ENCODE results near the gene NNAT.
"Not testable (repeated sequence)": the region's sequence is repeated elsewhere in the genome, so short reads cannot be mapped to it uniquely, and the experiment has no call there.

Gene NNAT, protein sequence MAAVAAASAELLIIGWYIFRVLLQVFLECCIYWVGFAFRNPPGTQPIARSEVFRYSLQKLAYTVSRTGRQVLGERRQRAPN

GRCh38 chr20:37521061-37521771, at the start of gene NNAT:
Gene NNAT (plus strand): TSS chr20:37521250. CDS start chr20:37521332, 82 bp downstream.
- no peak for DNase-seq (ENCODE audit: low read depth in 3 of 3)

- DNase-seq (ENCODE audit: low read depth in 3 of 3): no peak
Measured at GRCh38 chr20:37471741-37472235, 49.3 kb upstream of the NNAT start.

DNA sequence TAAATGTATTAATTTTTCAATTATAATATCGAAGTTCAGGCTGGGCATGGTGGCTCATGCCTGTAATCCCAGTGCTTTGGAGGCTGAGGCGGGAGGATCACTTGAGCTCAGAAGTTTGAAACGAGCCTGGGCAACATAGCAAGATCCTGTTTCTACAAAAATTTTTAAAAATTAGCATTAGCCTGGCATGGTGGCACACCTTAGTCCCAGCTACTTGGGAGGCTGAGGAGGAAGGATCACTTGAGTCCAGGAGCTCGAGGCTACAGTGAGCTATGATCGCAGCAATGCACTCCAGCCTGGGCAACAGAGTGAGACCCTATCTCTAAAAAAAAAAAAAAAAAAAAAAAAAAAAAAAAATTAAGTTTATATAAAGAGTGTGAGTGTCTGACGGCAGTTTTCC, 48.6 kb upstream of the NNAT start:
- DNase-seq (ENCODE audit: low read depth in 3 of 3): not testable (repeated sequence)

- no peak for DNase-seq (ENCODE audit: low read depth in 3 of 3)
Measured at GRCh38 chr20:37473249-37474000, 47.6 kb upstream of the NNAT start.

GRCh38 chr20:37474386-37474785, 46.7 kb upstream of the NNAT start:
- DNase-seq (ENCODE audit: low read depth in 3 of 3): no peak

DNA sequence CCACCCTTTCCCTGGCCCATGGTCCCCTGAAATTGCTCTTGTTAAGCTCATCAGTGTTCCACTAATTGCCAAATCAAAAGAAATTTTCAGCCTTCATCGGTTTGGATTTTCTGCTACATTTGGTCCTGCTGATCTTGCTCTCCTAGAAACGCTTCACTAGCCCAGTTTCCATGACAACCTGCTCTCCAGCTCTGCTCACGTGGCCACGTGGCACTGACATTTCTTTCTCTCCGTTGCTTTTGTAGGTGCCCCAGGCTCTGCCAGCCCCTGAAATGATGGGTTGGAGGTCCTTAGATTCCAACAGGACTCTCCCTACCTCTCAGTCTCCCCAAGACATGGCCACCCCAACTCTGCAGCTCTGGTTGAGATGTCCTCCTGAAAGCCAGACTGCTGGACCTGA, 45.8 kb upstream of the NNAT start:
- DNase-seq (ENCODE audit: low read depth in 3 of 3): no peak

DNA sequence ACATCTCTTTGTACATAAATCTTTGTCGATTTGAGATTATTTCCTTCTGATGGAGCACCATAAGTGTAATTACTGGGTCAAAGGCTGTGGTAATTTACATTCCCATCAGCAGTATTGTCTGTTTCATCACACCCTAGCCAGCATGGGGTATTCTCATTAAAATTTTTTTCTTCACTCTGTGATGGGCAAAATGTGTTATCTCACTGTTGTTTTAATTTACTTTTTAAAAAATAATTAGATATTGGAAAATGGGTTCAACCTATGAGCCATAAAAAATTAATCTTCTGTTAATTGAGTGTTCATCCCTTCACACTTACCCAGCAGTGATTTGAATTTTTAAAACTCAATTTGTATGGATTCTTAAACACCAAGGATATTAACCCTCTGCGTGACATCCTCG, 44.0 kb upstream of the NNAT start:
- no peak for DNase-seq (ENCODE audit: low read depth in 3 of 3)

GRCh38 chr20:37479266-37479665, 41.8 kb upstream of the NNAT start:
- no peak for DNase-seq (ENCODE audit: low read depth in 3 of 3)

DNA sequence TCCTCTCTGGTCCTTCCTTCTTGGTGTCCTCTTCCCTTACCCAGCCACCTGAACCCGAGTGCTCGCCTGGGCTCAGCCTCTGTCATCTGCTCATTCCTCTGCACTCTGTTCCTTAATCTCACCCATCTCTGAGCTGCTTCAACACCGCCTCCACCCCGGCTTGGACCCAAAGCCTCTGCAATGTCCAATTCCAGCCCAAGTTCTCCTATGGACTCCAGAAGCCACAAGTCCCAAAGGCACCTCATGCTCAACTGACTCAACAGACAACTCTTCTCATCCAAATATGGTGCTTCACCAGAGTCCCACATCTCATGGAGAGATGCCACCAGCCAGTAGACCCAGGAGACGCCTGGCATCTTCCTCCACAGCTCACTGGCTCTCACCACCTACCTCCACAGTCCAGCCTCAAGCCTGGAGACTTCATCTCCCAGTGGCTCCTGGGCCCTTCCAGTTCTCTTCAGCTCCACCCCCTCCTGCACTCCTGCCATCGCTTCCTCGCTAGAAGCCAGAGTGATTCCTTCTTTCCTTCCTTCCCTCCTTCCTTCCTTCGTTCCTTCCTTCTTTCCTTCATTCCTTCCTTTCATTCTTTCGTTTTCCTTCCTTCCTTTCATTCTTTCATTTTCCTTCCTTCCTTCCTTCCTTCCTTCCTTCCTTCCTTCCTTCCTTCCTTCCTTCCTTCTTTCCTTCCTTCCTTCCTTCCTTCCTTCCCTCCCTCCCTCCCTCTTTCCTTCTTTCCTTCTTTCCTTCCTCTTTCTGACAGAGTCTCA, 40.9 kb upstream of the NNAT start:
- no peak for DNase-seq (ENCODE audit: low read depth in 3 of 3)

DNA sequence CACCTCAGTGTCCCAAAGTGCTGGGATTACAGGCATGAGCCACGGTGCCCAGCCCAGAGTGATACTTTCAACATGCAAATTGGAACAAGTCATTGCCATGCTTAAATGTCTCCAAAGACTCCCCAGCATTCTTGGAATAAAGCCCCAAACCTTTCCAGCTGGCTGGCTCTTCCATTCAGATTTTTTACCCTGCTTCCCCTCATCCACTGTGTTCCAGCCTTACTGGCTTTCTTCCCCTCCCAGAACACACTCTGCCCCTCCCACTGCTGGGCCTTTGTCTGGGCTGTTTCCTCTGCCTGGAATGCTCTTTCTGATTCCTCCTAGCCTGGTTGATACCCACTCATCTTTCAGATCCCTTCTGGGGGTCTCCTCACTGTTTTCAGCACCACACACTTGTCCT, 40.1 kb upstream of the NNAT start:
- DNase-seq (ENCODE audit: low read depth in 3 of 3): no peak

DNA sequence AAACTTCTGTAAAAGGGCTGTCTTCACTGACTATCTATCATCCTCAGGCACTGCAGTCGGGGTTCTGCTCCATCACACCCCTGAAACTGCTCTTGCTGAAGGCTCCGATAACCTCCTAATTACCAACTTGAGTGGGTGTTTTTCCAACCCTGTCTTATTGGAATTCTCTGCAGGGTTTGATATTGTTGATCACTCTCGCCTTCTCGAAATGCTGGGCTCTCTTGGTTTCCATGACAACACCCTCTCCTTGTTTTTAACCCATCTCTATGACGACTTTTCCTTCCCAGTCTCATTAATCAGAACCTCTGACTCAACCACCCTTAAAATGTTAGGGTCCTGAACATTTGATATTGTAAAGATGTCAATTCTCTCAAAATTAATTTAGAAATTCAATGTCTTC, 39.4 kb upstream of the NNAT start:
- DNase-seq (ENCODE audit: low read depth in 3 of 3): no peak

- DNase-seq (ENCODE audit: low read depth in 3 of 3): no peak
Measured at GRCh38 chr20:37484331-37484730, 36.7 kb upstream of the NNAT start.

DNA sequence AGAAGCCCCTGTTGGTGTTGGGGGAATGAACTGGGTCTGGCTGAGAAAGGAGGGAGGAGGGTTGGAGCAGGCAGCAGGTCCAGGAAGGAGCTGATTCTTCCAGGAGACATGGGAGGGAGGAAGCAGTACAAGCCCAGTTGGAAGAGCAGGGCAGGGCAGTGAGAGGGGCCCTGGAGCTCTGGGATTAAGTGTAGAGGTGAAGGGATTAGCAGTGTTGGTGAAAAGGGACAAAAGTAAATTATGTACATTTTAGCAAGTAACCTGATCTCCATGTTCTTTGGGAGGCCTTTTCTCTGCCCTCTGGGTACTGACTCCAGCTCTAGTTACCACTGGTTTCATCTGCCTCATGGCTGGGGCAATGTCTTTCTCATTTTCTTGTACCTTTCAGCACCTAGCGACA, 34.8 kb upstream of the NNAT start:
- not testable (repeated sequence) for DNase-seq (ENCODE audit: low read depth in 3 of 3)

GRCh38 chr20:37490663-37491350, 30.2 kb upstream of the NNAT start:
- DNase-seq (ENCODE audit: low read depth in 3 of 3): no peak

DNA sequence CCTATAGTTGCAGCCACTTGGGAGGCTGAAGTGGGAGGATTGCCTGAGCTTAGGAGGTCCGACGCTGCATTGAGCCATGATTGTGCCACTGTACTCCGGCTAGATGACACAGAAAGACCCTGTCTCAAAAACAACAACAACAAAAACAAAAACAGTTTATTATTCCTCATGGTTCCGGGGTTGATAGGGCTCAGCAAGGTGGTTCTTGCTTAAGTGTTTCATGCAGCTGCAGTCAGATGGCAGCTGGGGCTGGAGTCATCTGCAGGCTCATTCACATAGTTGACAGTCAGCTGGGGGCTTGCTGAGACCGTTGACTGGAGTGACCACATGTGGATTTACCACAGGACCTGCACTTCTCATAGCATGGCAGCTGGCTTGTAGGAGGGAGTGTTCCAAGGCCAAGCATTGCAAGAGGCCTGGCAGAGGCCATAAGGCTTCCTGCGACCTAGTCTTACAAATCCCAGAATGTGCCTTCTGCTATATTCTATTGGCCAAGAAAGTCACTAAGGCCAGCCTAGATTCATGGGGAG, 28.9 kb upstream of the NNAT start:
- DNase-seq (ENCODE audit: low read depth in 3 of 3): no peak

- no peak for DNase-seq (ENCODE audit: low read depth in 3 of 3)
Measured at GRCh38 chr20:37492945-37493344, 28.1 kb upstream of the NNAT start.

DNA sequence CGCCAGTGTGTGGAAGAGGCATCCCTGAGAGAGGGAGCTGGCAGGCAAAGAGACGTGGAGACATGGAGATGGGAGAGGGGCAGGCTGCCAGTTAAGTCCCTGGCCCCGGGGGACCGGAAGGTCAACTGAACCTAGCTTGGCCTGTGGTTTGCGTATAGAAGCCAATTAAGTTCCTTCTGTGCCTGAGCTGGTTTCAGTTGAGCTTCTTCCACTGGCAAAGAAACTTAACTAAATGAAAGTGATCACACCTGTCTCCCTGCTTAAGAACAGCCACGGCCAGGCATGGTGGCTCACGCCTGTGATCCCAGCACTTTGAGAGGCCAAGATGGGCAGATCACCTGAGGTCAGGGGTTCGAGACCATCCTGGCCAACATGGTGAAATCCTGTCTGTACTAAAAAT, 26.7 kb upstream of the NNAT start:
- no peak for DNase-seq (ENCODE audit: low read depth in 3 of 3)

DNA sequence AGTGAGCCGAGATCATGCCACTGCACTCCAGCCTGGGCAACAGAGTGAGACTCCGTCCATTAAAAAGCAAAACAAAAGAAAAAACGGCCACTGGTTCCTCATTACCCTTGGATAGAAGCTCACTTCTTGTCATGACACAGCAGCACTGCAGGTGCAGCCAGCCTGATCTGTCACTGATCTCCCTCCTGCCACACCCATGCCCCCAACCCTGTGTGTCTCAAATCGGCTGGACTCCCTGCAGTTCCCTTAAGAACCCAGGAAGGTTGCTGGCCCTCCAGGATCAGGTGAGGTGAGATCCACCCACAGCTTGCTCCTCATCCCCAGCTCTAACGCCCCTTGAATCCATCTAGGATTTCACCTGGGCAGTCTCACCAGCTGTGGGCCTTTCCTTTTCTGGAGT, 26.3 kb upstream of the NNAT start:
- DNase-seq (ENCODE audit: low read depth in 3 of 3): no peak

- no peak for DNase-seq (ENCODE audit: low read depth in 3 of 3)
Measured at GRCh38 chr20:37498066-37498665, 22.9 kb upstream of the NNAT start.

- DNase-seq (ENCODE audit: low read depth in 3 of 3): no peak
Measured at GRCh38 chr20:37500311-37500710, 20.7 kb upstream of the NNAT start.

- no peak for DNase-seq (ENCODE audit: low read depth in 3 of 3)
Measured at GRCh38 chr20:37501940-37502339, 19.1 kb upstream of the NNAT start.
